ENCODE data around the gene TBCD.
A peak's percentile ranks its signal among the peaks of the same experiment; 100 is the strongest.

Gene TBCD

GRCh38 chr17:82927311-82927660 lies 175.4 kb downstream of the TBCD start:
- TF ChIP-seq POLR2AphosphoS5 (IDR thresholded peaks at IDR 0.05; ENCODE audit: borderline replicate concordance, low read depth, low read length): no peak
- no peak for TF ChIP-seq FOXP2 (optimal IDR thresholded peaks at IDR 0.05; ENCODE audit: control extremely low read depth, extremely low read length, insufficient read depth)
- no peak for TF ChIP-seq EZH2 (IDR thresholded peaks at IDR 0.05)
- Histone ChIP-seq H3K36me3 (ENCODE audit: insufficient read depth, low read length) (peaks cover 44% of the 10 kb centered on the region), H3K9ac (ENCODE audit: insufficient read length) (no peak overlapping the region), H3K27ac (no peak overlapping the region), H3K9me3 (ENCODE audit: low read depth, low read length) (no peaks in the 10 kb centered on the region), H3K4me3 (no peak overlapping the region)
- no peak for DNase-seq (ENCODE audit: low read depth, low spot score)

- no peak for DNase-seq (ENCODE audit: low read depth, low spot score)
- H3K4me3 ChIP-seq: no peak overlapping the region
- no peaks in the 10 kb centered on the region for H3K9me3 ChIP-seq (ENCODE audit: low read depth, low read length)
- no peak overlapping the region for H3K9ac ChIP-seq (ENCODE audit: insufficient read length)
- peaks cover 50% of the 10 kb centered on the region for H3K36me3 ChIP-seq (ENCODE audit: insufficient read depth, low read length)
- H3K27ac ChIP-seq: no peak overlapping the region
- no peak for TF ChIP-seq EZH2 (IDR thresholded peaks at IDR 0.05)
- no peak for TF ChIP-seq POLR2AphosphoS5 (IDR thresholded peaks at IDR 0.05; ENCODE audit: borderline replicate concordance, low read depth, low read length)
- no peak for TF ChIP-seq FOXP2 (optimal IDR thresholded peaks at IDR 0.05; ENCODE audit: control extremely low read depth, extremely low read length, insufficient read depth)
Observed at GRCh38 chr17:82927661-82928601, 176.1 kb downstream of the TBCD start.

- no peak for DNase-seq (ENCODE audit: low read depth, low spot score)
- no peak overlapping the region for H3K27ac ChIP-seq
- no peak overlapping the region for H3K9ac ChIP-seq (ENCODE audit: insufficient read length)
- peaks cover 61% of the 10 kb centered on the region for H3K36me3 ChIP-seq (ENCODE audit: insufficient read depth, low read length)
- no peaks in the 10 kb centered on the region for H3K9me3 ChIP-seq (ENCODE audit: low read depth, low read length)
- H3K4me3 ChIP-seq: no peak overlapping the region
- TF ChIP-seq EZH2 (IDR thresholded peaks at IDR 0.05) (no peak), POLR2AphosphoS5 (IDR thresholded peaks at IDR 0.05; ENCODE audit: borderline replicate concordance, low read depth, low read length) (no peak), FOXP2 (optimal IDR thresholded peaks at IDR 0.05; ENCODE audit: control extremely low read depth, extremely low read length, insufficient read depth) (no peak)
Observed at GRCh38 chr17:82929011-82929622, 177.3 kb downstream of the TBCD start.

- H3K4me3 ChIP-seq: no peak overlapping the region
- H3K9ac ChIP-seq (ENCODE audit: insufficient read length): no peak overlapping the region
- peaks cover 64% of the 10 kb centered on the region for H3K36me3 ChIP-seq (ENCODE audit: insufficient read depth, low read length)
- no peaks in the 10 kb centered on the region for H3K9me3 ChIP-seq (ENCODE audit: low read depth, low read length)
- no peak for DNase-seq (ENCODE audit: low read depth, low spot score)
- TF ChIP-seq FOXP2 (optimal IDR thresholded peaks at IDR 0.05; ENCODE audit: control extremely low read depth, extremely low read length, insufficient read depth): no peak
- no peak for TF ChIP-seq EZH2 (IDR thresholded peaks at IDR 0.05)
- TF ChIP-seq POLR2AphosphoS5 (IDR thresholded peaks at IDR 0.05; ENCODE audit: borderline replicate concordance, low read depth, low read length): no peak
- no peak overlapping the region for H3K27ac ChIP-seq
Observed at GRCh38 chr17:82929676-82930042, 177.8 kb downstream of the TBCD start.

- no peak overlapping the region for H3K9ac ChIP-seq (ENCODE audit: insufficient read length)
- no peak for TF ChIP-seq EZH2 (IDR thresholded peaks at IDR 0.05)
- no peak for TF ChIP-seq POLR2AphosphoS5 (IDR thresholded peaks at IDR 0.05; ENCODE audit: borderline replicate concordance, low read depth, low read length)
- no peak for TF ChIP-seq FOXP2 (optimal IDR thresholded peaks at IDR 0.05; ENCODE audit: control extremely low read depth, extremely low read length, insufficient read depth)
- H3K4me3 ChIP-seq: no peak overlapping the region
- H3K36me3 ChIP-seq (ENCODE audit: insufficient read depth, low read length): peaks cover 61% of the 10 kb centered on the region
- H3K27ac ChIP-seq: no peak overlapping the region
- no peaks in the 10 kb centered on the region for H3K9me3 ChIP-seq (ENCODE audit: low read depth, low read length)
- DNase-seq (ENCODE audit: low read depth, low spot score): no peak
Observed at GRCh38 chr17:82930043-82930923, 178.4 kb downstream of the TBCD start.

- H3K27ac ChIP-seq: peak overlapping the region; percentile 81; the same call in 1 of the 2 replicates
Observed at GRCh38 chr17:82930924-82931698, 179.2 kb downstream of the TBCD start.

GRCh38 chr17:82931699-82932517 lies 180.0 kb downstream of the TBCD start:
- H3K27ac ChIP-seq: peak overlapping the region; percentile 81
- peak; percentile 62 for DNase-seq (ENCODE audit: low read depth, low spot score)
- peak overlapping the region; percentile 57 for H3K9ac ChIP-seq (ENCODE audit: insufficient read length)
- TF ChIP-seq EZH2 (IDR thresholded peaks at IDR 0.05) (no peak), POLR2AphosphoS5 (IDR thresholded peaks at IDR 0.05; ENCODE audit: borderline replicate concordance, low read depth, low read length) (no peak), FOXP2 (optimal IDR thresholded peaks at IDR 0.05; ENCODE audit: control extremely low read depth, extremely low read length, insufficient read depth) (no peak)
- H3K9me3 ChIP-seq (ENCODE audit: low read depth, low read length): no peaks in the 10 kb centered on the region
- peak overlapping the region; percentile 34; the same call in 1 of the 2 replicates for H3K4me3 ChIP-seq
- peaks cover 68% of the 10 kb centered on the region for H3K36me3 ChIP-seq (ENCODE audit: insufficient read depth, low read length)

More at GRCh38 chr17:82930924-82931698, 179.2 kb downstream of the TBCD start:
- H3K9ac ChIP-seq (ENCODE audit: insufficient read length): no peak overlapping the region
- no peaks in the 10 kb centered on the region for H3K9me3 ChIP-seq (ENCODE audit: low read depth, low read length)
- H3K4me3 ChIP-seq: peak overlapping the region; percentile 34; the same call in 1 of the 2 replicates
- H3K36me3 ChIP-seq (ENCODE audit: insufficient read depth, low read length): peaks cover 69% of the 10 kb centered on the region
- TF ChIP-seq POLR2AphosphoS5 (IDR thresholded peaks at IDR 0.05; ENCODE audit: borderline replicate concordance, low read depth, low read length) (no peak), FOXP2 (optimal IDR thresholded peaks at IDR 0.05; ENCODE audit: control extremely low read depth, extremely low read length, insufficient read depth) (no peak), EZH2 (IDR thresholded peaks at IDR 0.05) (no peak)
- DNase-seq (ENCODE audit: low read depth, low spot score): no peak
